CD4-positive, alpha-beta T cell treated with Interleukin-4 for 1 hour (primary cell): ENCODE measurements around the gene SPSB4.
"Not testable (repeated sequence)": the region's sequence is repeated elsewhere in the genome, so short reads cannot be mapped to it uniquely, and the experiment has no call there.

ENCODE experiments used
- DNase-seq, 2 donors: peaks; one replicate each; pipeline ENCODE4 v3.0.0-alpha.2; 2020 to 2022

SPSB4 gene

DNA sequence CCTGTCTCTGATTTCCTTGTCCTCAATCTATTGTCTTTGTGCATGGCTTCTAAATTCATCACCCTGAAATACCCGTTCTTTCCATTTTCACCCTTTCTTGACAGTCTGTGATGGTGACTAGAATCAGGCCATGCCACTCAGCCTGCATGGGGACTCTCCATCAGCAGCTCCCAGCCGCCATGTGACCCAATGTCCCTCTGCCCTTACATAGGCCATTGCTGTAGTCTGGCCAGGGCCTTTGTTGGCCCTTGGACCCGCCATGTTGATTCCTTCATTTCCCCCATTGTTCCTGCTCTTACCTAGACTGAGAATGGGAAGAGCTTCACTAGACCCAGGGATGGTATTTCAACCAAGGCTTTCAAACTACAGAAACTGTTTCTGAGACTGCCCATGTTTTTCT is 45.8 kb downstream of the SPSB4 start:
- no peak for DNase-seq

DNA sequence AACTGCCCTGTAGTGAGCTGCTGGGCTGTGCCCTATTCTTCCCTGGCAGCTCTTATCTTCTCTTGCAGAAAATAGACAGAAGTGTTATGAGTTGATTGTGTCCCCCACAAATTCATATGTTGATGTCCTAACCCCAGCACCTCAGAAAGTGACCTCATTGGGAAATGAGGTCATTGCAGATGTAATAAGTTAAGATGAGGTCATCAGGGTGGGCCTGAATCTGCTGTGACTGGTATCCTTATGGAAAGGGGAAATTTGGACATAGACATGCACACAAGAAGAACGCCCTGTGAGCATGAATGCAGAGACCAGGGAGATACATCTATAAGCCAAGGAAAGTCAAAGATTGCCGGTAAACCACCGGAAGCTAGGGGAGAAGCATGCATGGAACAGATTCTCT is 49.0 kb downstream of the SPSB4 start:
- DNase-seq, result no peak

GRCh38 chr3:141100531-141101320 is 49.6 kb downstream of the SPSB4 start:
- DNase-seq, result no peak

GRCh38 chr3:141102372-141102771 is 51.2 kb downstream of the SPSB4 start:
- DNase-seq, result no peak

GRCh38 chr3:141103067-141103466 is 51.9 kb downstream of the SPSB4 start:
- DNase-seq, result no peak

GRCh38 chr3:141103503-141103902 is 52.4 kb downstream of the SPSB4 start:
- no peak for DNase-seq

- no peak for DNase-seq
Observed at GRCh38 chr3:141104151-141104821, 53.1 kb downstream of the SPSB4 start.

DNA sequence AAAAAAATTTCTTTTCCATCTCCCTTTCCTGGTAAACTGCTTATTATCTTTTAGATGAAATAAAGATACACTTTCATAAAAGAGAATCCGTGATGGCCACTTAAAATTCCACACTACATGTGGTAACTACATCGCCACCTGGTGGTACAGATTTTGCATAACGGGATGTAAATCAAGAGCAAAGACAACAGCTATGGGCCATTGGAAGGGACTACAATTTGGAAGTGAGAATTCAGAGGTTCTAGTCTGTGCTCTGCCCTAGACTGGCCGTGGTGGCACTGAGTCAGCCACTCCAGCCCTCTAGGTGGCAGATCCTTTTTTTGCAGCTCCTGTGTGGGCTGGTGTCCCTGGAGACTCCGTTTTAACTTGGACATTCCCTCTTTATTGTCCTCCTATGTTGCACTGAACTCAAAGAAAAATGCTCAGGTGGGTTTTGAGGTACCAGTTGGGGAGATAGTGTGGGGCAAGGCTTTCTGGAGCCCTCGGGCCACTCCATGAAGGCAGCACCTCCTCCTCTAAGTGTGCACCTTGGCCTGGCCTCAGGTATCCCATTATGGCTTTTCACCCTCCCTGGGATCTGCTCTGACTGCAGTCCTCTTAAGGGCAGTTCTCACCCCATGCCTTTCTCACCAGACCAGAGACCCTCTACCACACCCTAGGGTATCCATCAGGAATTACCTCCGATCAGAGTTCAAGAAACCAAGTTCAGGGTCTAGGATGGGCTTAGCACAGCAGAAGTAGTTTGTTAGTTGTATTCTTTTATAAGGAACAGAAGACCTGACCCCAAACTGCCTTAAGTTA is 54.9 kb downstream of the SPSB4 start:
- DNase-seq, result peak; percentile 53 to 62

DNA sequence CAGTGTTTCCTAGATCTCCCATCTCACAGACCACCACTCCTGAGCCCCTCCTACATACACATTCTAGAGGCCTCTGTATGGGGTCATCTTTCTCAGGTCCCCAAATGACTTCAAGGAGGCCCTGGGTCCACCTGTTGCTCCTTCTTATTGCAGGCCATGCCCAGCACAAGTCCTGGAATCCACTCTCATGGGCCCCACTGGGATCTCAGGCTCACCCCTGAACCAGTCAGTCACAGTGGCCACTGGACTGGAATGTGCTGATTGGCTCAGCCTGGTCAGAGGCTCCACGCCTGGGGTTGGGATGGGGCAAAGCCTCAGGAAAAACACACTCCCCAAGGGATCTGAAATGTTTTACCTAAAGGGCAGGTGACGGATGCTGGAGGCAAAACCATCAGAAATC is 55.7 kb downstream of the SPSB4 start:
- no peak for DNase-seq

DNA sequence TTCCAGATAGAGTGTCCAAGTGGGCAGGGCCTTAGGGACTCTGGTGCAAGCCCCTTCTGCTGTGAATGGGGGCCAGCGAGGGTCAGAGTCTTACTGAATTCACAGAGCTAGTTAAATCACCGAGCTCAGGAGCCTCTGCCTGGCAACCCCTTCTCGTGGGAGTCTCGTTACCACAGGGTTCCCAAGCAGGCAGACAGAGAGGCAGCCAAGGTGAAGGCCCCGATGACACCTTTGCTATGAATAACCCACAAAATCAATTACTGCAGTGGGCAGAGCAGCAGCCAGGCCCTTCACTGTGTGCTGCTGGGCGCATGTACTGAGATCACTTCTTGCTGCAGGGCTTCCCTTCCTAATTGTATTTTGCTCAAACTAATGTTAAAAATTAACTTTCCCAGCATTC is 56.9 kb downstream of the SPSB4 start:
- no peak for DNase-seq

DNA sequence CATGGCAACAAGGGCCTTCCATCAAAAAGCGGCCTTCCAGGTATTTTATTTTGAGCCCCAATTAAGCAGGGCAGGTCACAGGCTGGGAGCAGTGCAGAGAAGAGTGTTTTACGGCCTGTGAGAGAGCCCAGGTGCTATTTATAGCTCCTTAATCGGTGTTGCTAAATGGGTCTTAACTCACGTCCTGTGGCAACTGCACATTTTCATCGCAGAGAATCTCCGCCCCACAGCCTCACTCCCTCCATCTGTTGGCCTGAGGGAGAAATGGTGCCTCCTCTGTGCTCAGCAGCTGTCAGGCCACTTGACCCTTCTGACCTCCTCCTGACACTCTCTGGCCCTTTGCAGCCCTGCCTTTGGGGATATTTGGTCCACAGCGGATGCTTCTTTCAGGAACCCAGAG is 58.6 kb downstream of the SPSB4 start:
- DNase-seq, result no peak

DNA sequence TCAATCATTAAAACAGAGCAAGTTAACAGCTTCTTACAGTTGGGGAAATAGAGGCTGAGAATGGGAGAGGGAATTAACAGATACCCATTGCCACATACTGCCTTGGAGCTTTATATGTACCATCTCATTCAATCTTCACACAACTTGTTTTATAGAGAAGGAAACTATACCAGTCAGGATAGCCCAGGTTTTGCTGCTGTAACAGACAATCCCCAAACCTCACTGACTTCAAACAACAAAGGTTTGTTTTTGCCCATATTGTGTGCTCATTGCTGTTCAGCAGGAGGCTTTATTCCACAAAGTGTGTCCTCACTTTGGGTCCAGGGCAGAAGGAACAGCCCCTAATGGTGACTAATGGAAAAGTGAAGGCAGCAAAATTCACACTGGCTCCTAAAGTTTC is 59.2 kb downstream of the SPSB4 start:
- DNase-seq, result no peak

DNA sequence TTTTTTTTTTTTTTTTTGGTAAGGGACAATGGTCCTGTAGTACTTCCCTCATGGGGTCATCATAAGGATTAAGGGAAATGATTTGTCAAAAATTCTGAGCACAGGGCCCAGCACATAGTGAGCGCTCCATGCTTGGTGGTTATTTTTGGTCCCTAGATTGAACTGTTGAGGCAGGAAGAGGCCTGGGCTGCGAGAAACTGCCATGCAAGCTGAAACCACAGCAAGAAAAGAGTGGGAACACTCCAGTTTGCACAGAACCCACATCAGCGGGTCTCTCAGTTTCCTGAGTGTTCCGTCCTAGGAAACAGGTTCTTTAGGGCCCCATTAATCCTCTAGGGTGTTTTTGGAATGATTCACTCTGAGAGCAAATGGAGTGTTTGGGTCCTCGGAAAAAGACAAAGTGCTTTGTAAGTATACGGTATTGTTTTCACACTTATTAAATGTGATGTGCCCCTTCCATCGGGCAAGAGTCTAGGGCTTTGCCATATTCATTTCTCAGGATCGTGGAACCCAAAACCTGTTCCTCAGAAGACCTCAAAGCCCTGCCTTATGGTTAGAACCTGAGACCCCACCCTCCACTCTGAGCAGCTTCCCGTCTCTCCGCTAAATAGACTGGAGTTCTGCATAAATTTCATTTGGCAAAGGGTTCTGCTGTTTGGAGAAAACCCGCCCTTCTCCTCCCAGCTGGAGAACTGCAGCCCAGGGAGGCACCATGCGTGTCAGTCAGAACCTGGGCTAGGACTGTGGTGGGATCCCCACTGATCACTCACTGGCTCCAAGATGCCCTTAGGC is 60.4 kb downstream of the SPSB4 start:
- DNase-seq, result no peak

DNA sequence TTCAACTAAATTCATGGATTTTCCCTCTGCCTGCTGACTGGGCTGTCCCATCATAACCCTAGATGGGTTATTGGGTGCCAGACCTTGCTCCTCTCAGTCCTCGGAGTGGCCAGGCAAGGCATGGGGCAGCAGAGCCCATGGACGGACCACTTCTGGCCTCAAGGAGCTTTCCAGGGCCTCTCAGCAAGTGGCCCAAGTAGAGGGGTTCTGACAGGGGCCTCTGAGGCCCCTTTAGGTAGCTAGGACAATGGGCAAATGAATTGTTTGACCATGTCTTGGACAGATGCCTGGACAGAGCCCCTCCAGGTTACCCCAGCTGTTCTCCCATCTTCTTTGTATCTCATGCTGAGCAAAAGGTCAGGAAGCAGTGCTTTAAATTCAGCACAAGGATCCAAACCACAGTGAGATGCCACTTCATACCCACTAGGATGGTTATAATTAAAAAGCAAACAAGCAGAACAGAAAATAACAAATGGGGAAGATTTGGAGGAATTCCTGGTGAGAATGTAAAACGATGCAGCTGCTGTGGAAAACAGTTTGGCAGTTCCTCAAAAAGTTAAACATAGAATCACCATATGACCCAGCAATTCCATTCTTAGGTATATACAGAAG is 61.6 kb downstream of the SPSB4 start:
- DNase-seq, result no peak

- not testable (repeated sequence) for DNase-seq
Observed at GRCh38 chr3:141113680-141114079, 62.5 kb downstream of the SPSB4 start.

- no peak for DNase-seq
Observed at GRCh38 chr3:141114179-141114745, 63.1 kb downstream of the SPSB4 start.

- no peak for DNase-seq
Observed at GRCh38 chr3:141114816-141115460, 63.8 kb downstream of the SPSB4 start.

DNA sequence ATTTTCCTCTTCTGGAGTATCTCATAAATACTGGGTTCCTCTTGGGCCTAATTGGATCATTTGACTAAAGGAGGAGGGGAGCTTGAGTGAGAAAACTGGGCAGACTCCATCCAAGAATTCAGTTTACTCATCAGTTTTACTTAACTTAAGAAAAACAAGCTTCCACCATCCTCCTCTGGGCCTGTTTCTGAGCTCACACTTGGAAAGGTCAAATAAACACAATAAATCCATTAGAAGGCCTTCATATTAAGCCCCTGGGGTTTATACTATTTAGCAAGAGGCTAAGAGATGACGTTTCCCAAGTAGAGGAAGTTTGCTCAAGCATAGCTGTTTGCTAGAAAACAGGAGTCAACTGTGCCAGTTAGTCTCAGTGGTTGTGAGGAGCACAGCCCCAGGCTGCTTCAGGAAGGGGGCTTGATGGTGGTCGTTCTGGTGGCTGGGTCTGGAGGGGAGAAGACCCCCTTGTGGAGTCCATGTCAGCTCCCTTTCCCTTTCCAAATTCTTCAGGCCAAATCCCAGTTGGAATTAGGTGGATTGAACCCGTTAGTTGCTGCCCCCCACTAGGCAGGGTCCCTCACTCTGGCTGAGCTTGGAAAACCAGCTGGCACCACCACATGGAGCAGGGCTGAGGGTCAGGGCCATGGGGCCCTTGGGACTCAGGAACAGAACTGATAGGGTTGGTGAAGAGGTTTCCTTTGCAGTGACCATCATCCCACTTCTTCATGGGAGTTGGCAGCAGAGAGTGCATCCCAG is 64.8 kb downstream of the SPSB4 start:
- DNase-seq, result no peak

DNA sequence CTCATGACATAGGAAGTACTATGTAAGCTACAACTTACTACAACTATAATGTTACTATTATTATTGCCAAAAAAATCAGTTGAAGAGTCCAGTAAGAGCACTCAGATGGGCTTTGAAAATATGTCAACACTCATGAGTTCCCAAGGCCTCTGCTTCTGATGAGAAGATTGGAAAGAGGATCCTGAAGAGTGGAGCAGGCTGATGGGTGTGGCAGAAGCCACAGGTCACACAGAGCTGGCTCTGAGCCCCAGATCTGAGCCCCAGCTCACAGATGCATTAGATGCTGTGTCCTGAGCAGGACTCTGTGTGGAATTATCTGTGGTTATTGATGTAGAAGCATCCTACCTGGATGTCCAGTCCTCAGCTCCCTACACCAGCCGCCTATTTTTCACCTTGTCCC is 65.6 kb downstream of the SPSB4 start:
- no peak for DNase-seq

GRCh38 chr3:141117982-141118381 is 66.8 kb downstream of the SPSB4 start:
- not testable (repeated sequence) for DNase-seq
